ENCODE measurements around the gene POLDIP2. TPM values are rescaled to one million over a fixed set of nuclear protein-coding genes. Genes with fewer than 3 reads are reported as not detected.

The POLDIP2 gene
- total and polyA plus RNA-seq, 2 of the 13 experiments (the other 11 are each of a cell fraction or from before 2014, with no cell fraction given) = 85.9 to 114 TPM

GRCh38 chr17:28346746-28347246 is 10.5 kb downstream of the POLDIP2 start (continued):
- TF ChIP-seq ATF5 (CRISPR knock-in tag; IDR thresholded peaks at IDR 0.05; ENCODE audit: low read depth) (no peak), TFDP2 (CRISPR knock-in tag; IDR thresholded peaks at IDR 0.05) (0 out of 2 replicates have a peak, but pooled peaks have one; percentile 29), SALL1 (CRISPR knock-in tag; IDR thresholded peaks at IDR 0.05) (peak; percentile 77), PHB2 (IDR thresholded peaks at IDR 0.05; ENCODE audit: partially characterized antibody) (no peak), CSRNP2 (CRISPR knock-in tag; conservative IDR thresholded peaks at IDR 0.05; ENCODE audit: low read depth) (no peak), ZNF232 (CRISPR knock-in tag; IDR thresholded peaks at IDR 0.05; ENCODE audit: borderline replicate concordance) (peak; percentile 68; the same call in 1 of the 2 replicates), ZBTB7A (CRISPR knock-in tag; IDR thresholded peaks at IDR 0.05) (no peak), KLF9 (CRISPR knock-in tag; IDR thresholded peaks at IDR 0.05; ENCODE audit: low read depth) (0 out of 2 replicates have a peak, but pooled peaks have one; percentile 66), ATF4 (CRISPR knock-in tag; IDR thresholded peaks at IDR 0.05) (0 out of 4 replicates have a peak, but pooled peaks of 1 of the 2 experiments have one; percentile 39), EED (CRISPR knock-in tag; IDR thresholded peaks at IDR 0.05) (no peak), SMAD3 (CRISPR knock-in tag; IDR thresholded peaks at IDR 0.05) (0 out of 2 replicates have a peak, but pooled peaks have one; percentile 59), ZZZ3 (CRISPR knock-in tag; IDR thresholded peaks at IDR 0.05; ENCODE audit: borderline replicate concordance) (no peak), HDAC2 (CRISPR knock-in tag; IDR thresholded peaks at IDR 0.05) (peak; percentile 57), KLF13 (CRISPR knock-in tag; IDR thresholded peaks at IDR 0.05) (no peak), CENPX (CRISPR knock-in tag; IDR thresholded peaks at IDR 0.05) (no peak)
- TF ChIP-seq, protein P1, sequence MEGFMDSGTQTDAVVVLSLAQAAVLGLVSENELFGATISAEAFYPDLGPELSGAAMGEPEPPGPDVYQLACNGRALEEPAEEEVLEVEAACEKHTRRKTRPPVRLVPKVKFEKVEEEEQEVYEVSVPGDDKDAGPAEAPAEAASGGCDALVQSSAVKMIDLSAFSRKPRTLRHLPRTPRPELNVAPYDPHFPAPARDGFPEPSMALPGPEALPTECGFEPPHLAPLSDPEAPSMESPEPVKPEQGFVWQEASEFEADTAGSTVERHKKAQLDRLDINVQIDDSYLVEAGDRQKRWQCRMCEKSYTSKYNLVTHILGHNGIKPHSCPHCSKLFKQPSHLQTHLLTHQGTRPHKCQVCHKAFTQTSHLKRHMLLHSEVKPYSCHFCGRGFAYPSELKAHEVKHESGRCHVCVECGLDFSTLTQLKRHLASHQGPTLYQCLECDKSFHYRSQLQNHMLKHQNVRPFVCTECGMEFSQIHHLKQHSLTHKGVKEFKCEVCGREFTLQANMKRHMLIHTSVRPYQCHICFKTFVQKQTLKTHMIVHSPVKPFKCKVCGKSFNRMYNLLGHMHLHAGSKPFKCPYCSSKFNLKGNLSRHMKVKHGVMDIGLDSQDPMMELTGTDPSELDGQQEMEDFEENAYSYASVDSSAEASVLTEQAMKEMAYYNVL (CRISPR knock-in tag; IDR thresholded peaks at IDR 0.05; ENCODE audit: borderline replicate concordance) = no peak
- TF ChIP-seq, protein P2, sequence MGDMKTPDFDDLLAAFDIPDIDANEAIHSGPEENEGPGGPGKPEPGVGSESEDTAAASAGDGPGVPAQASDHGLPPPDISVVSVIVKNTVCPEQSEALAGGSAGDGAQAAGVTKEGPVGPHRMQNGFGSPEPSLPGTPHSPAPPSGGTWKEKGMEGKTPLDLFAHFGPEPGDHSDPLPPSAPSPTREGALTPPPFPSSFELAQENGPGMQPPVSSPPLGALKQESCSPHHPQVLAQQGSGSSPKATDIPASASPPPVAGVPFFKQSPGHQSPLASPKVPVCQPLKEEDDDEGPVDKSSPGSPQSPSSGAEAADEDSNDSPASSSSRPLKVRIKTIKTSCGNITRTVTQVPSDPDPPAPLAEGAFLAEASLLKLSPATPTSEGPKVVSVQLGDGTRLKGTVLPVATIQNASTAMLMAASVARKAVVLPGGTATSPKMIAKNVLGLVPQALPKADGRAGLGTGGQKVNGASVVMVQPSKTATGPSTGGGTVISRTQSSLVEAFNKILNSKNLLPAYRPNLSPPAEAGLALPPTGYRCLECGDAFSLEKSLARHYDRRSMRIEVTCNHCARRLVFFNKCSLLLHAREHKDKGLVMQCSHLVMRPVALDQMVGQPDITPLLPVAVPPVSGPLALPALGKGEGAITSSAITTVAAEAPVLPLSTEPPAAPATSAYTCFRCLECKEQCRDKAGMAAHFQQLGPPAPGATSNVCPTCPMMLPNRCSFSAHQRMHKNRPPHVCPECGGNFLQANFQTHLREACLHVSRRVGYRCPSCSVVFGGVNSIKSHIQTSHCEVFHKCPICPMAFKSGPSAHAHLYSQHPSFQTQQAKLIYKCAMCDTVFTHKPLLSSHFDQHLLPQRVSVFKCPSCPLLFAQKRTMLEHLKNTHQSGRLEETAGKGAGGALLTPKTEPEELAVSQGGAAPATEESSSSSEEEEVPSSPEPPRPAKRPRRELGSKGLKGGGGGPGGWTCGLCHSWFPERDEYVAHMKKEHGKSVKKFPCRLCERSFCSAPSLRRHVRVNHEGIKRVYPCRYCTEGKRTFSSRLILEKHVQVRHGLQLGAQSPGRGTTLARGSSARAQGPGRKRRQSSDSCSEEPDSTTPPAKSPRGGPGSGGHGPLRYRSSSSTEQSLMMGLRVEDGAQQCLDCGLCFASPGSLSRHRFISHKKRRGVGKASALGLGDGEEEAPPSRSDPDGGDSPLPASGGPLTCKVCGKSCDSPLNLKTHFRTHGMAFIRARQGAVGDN (CRISPR knock-in tag; IDR thresholded peaks at IDR 0.05) = no peak; the same call in 1 of the 2 replicates
